MM.1S (cell line): ENCODE results near the gene MESD.

Source experiments
- DNase-seq: peaks from one replicate; pipeline ENCODE4 v3.0.0-alpha.2; 2015
- H2AFZ ChIP-seq: fragments of 300-600 bp; sonication (generic); 2 replicates; pipeline ENCODE4 v1.6.0; 2016; ENCODE audit warnings: antibody characterized with exemption, low read length
- H3F3A ChIP-seq: fragments of 300-600 bp; sonication (generic); 2 replicates; pipeline ENCODE4 v1.6.1; 2016; ENCODE audit warnings: mild to moderate bottlenecking, antibody characterized with exemption, low read length, moderate library complexity, mixed read lengths; ENCODE audit not compliant: insufficient read depth
- H3K27ac ChIP-seq: fragments of 300-600 bp; sonication (generic); 2 replicates; pipeline ENCODE4 v1.5.1; 2016; ENCODE audit warnings: mild to moderate bottlenecking, low read length
- H3K27me3 ChIP-seq: fragments of 300-600 bp; sonication (generic); replicated peaks from 2 replicates; pipeline ENCODE4 v1.6.0; 2016; ENCODE audit warnings: low read length; ENCODE audit not compliant: insufficient read depth
- H3K36me3 ChIP-seq: fragments of 300-600 bp; sonication (generic); replicated peaks from 2 replicates; pipeline ENCODE4 v1.6.1; 2016; ENCODE audit warnings: mild to moderate bottlenecking, low read length, mixed read lengths; ENCODE audit not compliant: insufficient read depth
- H3K4me1 ChIP-seq: fragments of 300-600 bp; sonication (generic); 2 replicates; pipeline ENCODE4 v1.6.1; 2016; ENCODE audit warnings: low read length, mixed read lengths
- H3K4me2 ChIP-seq: fragments of 300-600 bp; sonication (generic); 2 replicates; pipeline ENCODE4 v1.6.0; 2016; ENCODE audit warnings: low read depth, low read length
- H3K4me3 ChIP-seq: fragments of 300-600 bp; sonication (generic); 2 replicates; pipeline ENCODE4 v1.5.1; 2016; ENCODE audit warnings: low read length, mixed read lengths
- H3K79me2 ChIP-seq: fragments of 300-600 bp; sonication (generic); 2 replicates; pipeline ENCODE4 v1.6.1; 2016; ENCODE audit warnings: mixed run types, low read length, mixed read lengths
- H3K9ac ChIP-seq: fragments of 300-600 bp; sonication (generic); 2 replicates; pipeline ENCODE4 v1.6.1; 2016; ENCODE audit warnings: low read length, mixed read lengths
- H3K9me2 ChIP-seq: fragments of 300-600 bp; sonication (generic); replicated peaks from 2 replicates; pipeline ENCODE4 v1.6.1; 2016; ENCODE audit warnings: mild to moderate bottlenecking, low read length, mixed read lengths; ENCODE audit not compliant: insufficient read depth
- H3K9me3 ChIP-seq: fragments of 300-600 bp; sonication (generic); replicated peaks from 2 replicates; pipeline ENCODE4 v1.6.1; 2016; ENCODE audit warnings: mild to moderate bottlenecking, low read length, mixed read lengths; ENCODE audit not compliant: insufficient read depth
- H4K20me1 ChIP-seq: fragments of 300-600 bp; sonication (generic); 2 replicates; pipeline ENCODE4 v1.6.1; 2016; ENCODE audit warnings: mild to moderate bottlenecking, low read length, moderate library complexity, mixed read lengths; ENCODE audit not compliant: insufficient read depth
- CTCF ChIP-seq: fragments of 300-600 bp; sonication (generic); IDR thresholded peaks from 2 replicates; pipeline ENCODE4 v1.5.1; 2016; ENCODE audit warnings: antibody characterized with exemption, low read length, mixed read lengths
- EZH2 ChIP-seq: fragments of 300-600 bp; sonication (generic); optimal IDR thresholded peaks from 2 replicates; pipeline ENCODE3; 2017; ENCODE audit warnings: low read depth, mild to moderate bottlenecking, antibody characterized with exemption, low read length, mixed read lengths
- EZH2phosphoT487 ChIP-seq: fragments of 300-600 bp; sonication (generic); IDR thresholded peaks from 2 replicates; pipeline ENCODE4 v1.6.1; 2018; ENCODE audit warnings: antibody characterized with exemption, low read length

MESD gene

GRCh38 chr15:81031203-81031602 lies 41.6 kb upstream of the MESD start:
- TF ChIP-seq CTCF (no peak), EZH2 (no peak), EZH2phosphoT487 (no peak)

DNA sequence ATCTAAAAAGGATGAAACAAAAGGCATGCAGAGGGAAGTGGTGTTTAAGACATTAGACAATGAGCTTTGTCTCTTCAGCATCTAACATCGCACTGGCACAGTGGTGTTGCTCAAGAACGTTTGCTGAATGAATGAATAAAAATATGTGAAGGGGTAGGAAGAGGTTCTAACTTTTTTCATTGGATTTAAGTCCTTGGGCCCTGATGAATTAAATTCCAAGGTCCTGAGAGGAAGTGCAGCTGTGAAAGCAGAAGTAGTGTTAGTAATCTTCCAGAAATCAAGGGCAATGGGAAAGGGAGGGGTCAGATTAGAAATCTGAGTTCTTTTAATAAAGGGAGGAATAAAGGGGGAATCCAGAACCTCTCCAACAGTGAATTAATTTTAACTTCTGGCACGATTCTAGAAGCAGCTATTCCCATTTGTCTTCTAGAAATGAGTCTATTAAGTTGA lies 40.7 kb upstream of the MESD start:
- H3K9me3 ChIP-seq: no peaks in the 10 kb centered on the region
- no peak overlapping the region for H3K27ac ChIP-seq
- no peaks in the 10 kb centered on the region for H4K20me1 ChIP-seq
- TF ChIP-seq CTCF (no peak), EZH2 (no peak), EZH2phosphoT487 (no peak)
- no peaks in the 10 kb centered on the region for H3F3A ChIP-seq
- no peak overlapping the region for H3K4me2 ChIP-seq
- no peaks in the 10 kb centered on the region for H3K27me3 ChIP-seq
- no peaks in the 10 kb centered on the region for H3K9me2 ChIP-seq
- DNase-seq: no peak
- no peaks in the 10 kb centered on the region for H3K36me3 ChIP-seq
- H3K4me1 ChIP-seq: peaks cover 6% of the 10 kb centered on the region; the same call in 1 of the 2 replicates
- no peak overlapping the region for H2AFZ ChIP-seq
- H3K9ac ChIP-seq: no peak overlapping the region
- H3K4me3 ChIP-seq: no peak overlapping the region
- no peaks in the 10 kb centered on the region for H3K79me2 ChIP-seq

More at GRCh38 chr15:81031203-81031602, 41.6 kb upstream of the MESD start:
- no peaks in the 10 kb centered on the region for H3K9me3 ChIP-seq
- H3K27me3 ChIP-seq: no peaks in the 10 kb centered on the region
- no peak overlapping the region for H2AFZ ChIP-seq
- H3K4me2 ChIP-seq: no peak overlapping the region
- no peak overlapping the region for H3K27ac ChIP-seq
- H3K4me3 ChIP-seq: no peak overlapping the region
- DNase-seq: no peak
- no peaks in the 10 kb centered on the region for H3K9me2 ChIP-seq
- H3F3A ChIP-seq: no peaks in the 10 kb centered on the region
- peaks cover 6% of the 10 kb centered on the region; the same call in 1 of the 2 replicates for H3K4me1 ChIP-seq
- H3K79me2 ChIP-seq: no peaks in the 10 kb centered on the region
- no peak overlapping the region for H3K9ac ChIP-seq
- no peaks in the 10 kb centered on the region for H4K20me1 ChIP-seq
- H3K36me3 ChIP-seq: no peaks in the 10 kb centered on the region

DNA sequence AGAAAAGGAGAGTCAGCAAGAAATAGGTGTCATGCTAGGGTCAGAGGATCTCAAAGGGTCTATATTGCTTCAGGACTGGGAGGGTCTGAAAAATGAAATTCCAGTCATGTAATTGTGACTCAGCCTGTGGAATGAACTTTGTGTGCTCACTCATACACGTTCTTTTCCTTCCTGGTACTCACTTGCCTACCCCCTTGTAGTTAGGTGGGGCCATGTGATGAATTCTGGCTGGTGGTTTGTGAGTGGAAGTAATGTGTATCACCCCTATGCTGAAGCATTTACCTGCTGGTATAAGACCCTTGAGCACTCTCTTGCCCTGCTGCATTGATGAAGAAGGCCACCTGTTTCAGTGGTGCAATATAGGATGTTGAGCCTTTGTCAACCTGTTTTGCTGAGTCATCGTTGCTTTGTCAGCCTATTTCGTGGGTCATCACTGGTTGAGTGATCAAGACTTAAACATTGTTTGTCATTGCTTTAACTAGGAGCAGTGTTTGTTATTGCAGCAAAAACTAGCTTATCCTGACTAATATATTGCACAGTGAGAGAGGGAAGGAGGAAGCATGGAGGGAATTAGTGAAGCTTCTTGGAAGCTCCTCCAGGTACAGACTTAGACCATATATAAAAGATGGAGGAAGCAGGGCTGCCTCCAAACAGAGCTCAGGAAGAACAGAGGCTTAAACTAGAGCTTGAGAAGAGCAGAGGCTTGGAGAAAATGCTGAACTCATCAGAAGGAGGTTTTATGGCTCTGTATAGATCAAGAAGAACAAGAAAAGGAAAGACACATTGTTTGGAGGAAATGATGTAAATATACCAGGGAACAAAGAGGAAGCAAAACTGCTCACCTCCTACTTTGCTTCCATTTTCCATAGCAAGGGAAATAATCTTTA lies 40.0 kb upstream of the MESD start:
- Histone ChIP-seq H3K9ac (no peak overlapping the region), H3F3A (no peaks in the 10 kb centered on the region), H3K9me2 (no peaks in the 10 kb centered on the region), H3K27me3 (no peaks in the 10 kb centered on the region), H4K20me1 (no peaks in the 10 kb centered on the region), H3K27ac (no peak overlapping the region), H2AFZ (no peak overlapping the region), H3K4me1 (peaks cover 6% of the 10 kb centered on the region; the same call in 1 of the 2 replicates), H3K79me2 (no peaks in the 10 kb centered on the region), H3K36me3 (no peaks in the 10 kb centered on the region), H3K4me3 (no peak overlapping the region), H3K4me2 (no peak overlapping the region), H3K9me3 (no peaks in the 10 kb centered on the region)
- DNase-seq: no peak
- TF ChIP-seq CTCF: no peak
- TF ChIP-seq EZH2phosphoT487: no peak
- TF ChIP-seq EZH2: no peak
